ENCODE measurements around the gene INKA1.

Gene INKA1

DNA sequence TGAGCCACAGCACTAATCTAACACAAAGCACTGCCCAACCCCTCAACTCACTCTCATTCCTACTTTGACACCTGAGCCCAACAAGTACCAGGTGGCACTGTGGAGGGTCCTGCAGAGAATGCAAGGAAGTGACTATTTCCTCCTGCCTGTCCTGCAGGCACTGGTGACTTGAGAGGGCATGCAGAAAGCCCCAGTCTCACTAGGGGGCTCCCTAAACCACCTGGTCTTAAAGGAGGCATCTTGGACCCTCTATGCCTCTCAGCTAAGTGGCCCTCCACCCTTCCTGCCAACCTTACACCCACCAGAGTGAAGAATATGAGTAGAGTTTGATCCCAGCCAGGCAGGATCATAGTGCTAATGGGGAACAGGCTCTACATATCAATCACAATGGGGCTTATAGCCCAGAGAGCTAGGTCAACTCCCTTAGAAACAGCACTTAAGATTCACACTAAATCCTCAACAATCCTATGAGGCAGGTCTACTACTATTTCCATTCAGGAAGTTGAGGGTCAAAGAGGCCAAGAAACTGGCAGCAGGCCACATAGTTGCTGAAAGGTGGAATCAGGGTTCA is 38.1 kb downstream of the INKA1 start:
- Histone ChIP-seq H3K9ac (ENCODE audit: low read length in 5 of 5) (peak overlapping the region in 1 of 5 donors; percentile 24), H3K27me3 (ENCODE audit: control insufficient read depth in 5 of 5, insufficient read depth in 4 of 5, low read length in 5 of 5) (no peaks in the 10 kb centered on the region), H3K27ac (ENCODE audit: low read depth, low read length) (no peak overlapping the region), H3K9me3 (ENCODE audit: control insufficient read depth in 5 of 5, low read length in 5 of 5) (no peaks in the 10 kb centered on the region), H3K4me1 (ENCODE audit: control insufficient read depth in 5 of 5, insufficient read depth in 5 of 5, low read length in 5 of 5) (peaks cover 9 to 29% (median 22%) of the 10 kb centered on the region in 5 donors), H3K4me3 (ENCODE audit: low read depth in 1 of 5, low read length in 5 of 5) (no peak overlapping the region), H3K36me3 (ENCODE audit: control insufficient read depth in 5 of 5, insufficient read depth in 5 of 5, low read length in 5 of 5) (no peaks in the 10 kb centered on the region)

DNA sequence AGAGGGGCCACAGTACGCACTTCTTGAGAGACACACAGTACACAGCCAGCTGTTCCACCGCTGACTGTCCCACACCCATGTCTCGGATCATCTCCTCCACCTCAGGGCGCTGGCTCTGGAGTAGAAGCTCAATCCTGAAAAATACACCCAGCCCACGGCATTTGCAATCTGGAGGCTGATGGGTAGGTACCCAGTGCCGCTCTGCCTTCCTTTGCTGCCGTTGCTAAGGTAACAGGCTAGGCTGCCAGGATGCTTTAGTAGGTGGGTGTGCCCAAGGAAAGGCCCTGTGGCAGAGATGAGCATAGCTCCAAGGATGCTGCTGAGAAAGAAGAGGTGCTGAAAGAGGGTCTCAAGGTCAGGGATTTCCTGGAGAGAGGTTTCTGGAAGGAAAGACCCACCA is 38.7 kb downstream of the INKA1 start:
- no peak overlapping the region for H3K9ac ChIP-seq (ENCODE audit: low read length in 5 of 5)
- H3K36me3 ChIP-seq (ENCODE audit: control insufficient read depth in 5 of 5, insufficient read depth in 5 of 5, low read length in 5 of 5): no peaks in the 10 kb centered on the region
- no peaks in the 10 kb centered on the region for H3K9me3 ChIP-seq (ENCODE audit: control insufficient read depth in 5 of 5, low read length in 5 of 5)

DNA sequence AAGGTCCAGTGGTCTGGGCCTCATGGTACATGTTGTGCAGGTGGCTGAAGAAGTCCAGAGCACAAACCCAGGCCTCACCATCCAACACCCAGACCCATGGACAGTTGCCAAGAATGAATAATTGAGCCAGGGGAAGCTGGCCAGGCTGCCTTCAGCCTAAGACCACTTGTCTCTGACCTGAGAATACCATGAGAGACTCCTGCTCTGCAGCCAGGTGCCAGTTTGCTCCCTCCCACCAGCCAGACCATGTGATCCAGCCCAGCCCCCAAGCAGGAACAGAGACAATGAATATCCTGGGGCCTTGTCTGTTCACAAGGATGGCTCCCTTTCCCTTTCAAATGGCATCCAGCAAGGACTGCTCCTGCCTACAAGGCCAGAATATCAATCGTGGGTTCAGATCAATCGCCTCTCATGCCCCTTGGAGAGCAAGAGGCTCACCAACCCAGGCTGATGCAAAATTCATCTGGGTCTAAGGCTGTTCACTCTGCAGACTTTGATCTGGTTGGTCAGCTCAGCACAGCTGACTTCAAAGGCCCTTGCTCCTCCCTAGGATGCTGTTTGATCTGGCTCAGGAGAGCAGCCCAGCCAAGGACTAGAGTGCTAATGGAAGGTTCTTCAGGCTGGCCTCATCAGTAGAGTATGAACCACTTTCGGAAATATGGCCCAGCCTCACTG is 39.9 kb downstream of the INKA1 start:
- no peak overlapping the region for H3K9ac ChIP-seq (ENCODE audit: low read length in 5 of 5)
- no peak overlapping the region for H3K4me3 ChIP-seq (ENCODE audit: low read depth in 1 of 5, low read length in 5 of 5)
- H3K27ac ChIP-seq (ENCODE audit: low read depth, low read length): no peak overlapping the region
- no peaks in the 10 kb centered on the region for H3K27me3 ChIP-seq (ENCODE audit: control insufficient read depth in 5 of 5, insufficient read depth in 4 of 5, low read length in 5 of 5)
- H3K4me1 ChIP-seq (ENCODE audit: control insufficient read depth in 5 of 5, insufficient read depth in 5 of 5, low read length in 5 of 5): peaks cover 9 to 29% (median 22%) of the 10 kb centered on the region in 5 donors
- H3K9me3 ChIP-seq (ENCODE audit: control insufficient read depth in 5 of 5, low read length in 5 of 5): no peaks in the 10 kb centered on the region
- H3K36me3 ChIP-seq (ENCODE audit: control insufficient read depth in 5 of 5, insufficient read depth in 5 of 5, low read length in 5 of 5): no peaks in the 10 kb centered on the region

More for the DNA sequence above, 38.7 kb downstream of the INKA1 start:
- Histone ChIP-seq H3K4me1 (ENCODE audit: control insufficient read depth in 5 of 5, insufficient read depth in 5 of 5, low read length in 5 of 5) (peaks cover 9 to 29% (median 22%) of the 10 kb centered on the region in 5 donors), H3K27ac (ENCODE audit: low read depth, low read length) (no peak overlapping the region), H3K27me3 (ENCODE audit: control insufficient read depth in 5 of 5, insufficient read depth in 4 of 5, low read length in 5 of 5) (no peaks in the 10 kb centered on the region), H3K4me3 (ENCODE audit: low read depth in 1 of 5, low read length in 5 of 5) (no peak overlapping the region)

DNA sequence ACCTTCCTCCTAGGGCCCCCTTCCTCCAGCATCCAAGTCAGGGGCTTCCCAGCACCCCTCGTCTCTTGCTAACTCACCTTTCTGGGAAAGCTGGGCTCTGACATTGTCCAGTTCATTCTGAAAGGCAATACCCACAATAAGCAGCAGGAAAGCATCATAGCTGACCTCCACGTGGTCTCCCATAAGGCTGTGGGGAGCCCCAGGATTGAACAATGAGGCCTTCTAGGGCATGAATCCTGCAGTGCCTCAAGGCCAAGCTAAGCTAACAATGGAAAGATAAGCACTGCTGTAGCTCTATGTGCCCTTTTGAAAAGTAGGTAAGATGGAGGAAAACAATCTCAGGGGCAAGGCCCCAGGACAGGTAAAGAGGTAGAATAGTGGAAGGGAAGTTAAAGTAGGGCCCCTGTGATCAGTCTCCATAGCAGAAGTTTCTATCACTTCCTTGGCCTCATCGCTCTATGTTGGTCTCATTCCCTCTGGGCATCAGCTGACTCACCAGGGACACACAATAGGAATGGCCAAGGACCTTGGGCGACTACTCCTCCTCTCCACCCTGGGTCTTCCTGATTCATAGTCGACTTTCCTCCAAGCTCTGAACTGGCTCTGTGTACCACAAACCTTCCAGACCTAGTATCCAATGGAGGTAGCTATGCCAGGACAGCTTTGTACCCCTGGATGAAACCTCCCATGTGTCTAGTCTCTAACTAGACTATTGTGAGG is 41.6 kb downstream of the INKA1 start:
- no peak overlapping the region for H3K9ac ChIP-seq (ENCODE audit: low read length in 5 of 5)
- no peaks in the 10 kb centered on the region for H3K36me3 ChIP-seq (ENCODE audit: control insufficient read depth in 5 of 5, insufficient read depth in 5 of 5, low read length in 5 of 5)
- H3K4me1 ChIP-seq (ENCODE audit: control insufficient read depth in 5 of 5, insufficient read depth in 5 of 5, low read length in 5 of 5): peaks cover 3 to 23% (median 17%) of the 10 kb centered on the region in 5 donors
- no peak overlapping the region for H3K4me3 ChIP-seq (ENCODE audit: low read depth in 1 of 5, low read length in 5 of 5)
- H3K27ac ChIP-seq (ENCODE audit: low read depth, low read length): no peak overlapping the region
- no peaks in the 10 kb centered on the region for H3K27me3 ChIP-seq (ENCODE audit: control insufficient read depth in 5 of 5, insufficient read depth in 4 of 5, low read length in 5 of 5)
- no peaks in the 10 kb centered on the region for H3K9me3 ChIP-seq (ENCODE audit: control insufficient read depth in 5 of 5, low read length in 5 of 5)

DNA sequence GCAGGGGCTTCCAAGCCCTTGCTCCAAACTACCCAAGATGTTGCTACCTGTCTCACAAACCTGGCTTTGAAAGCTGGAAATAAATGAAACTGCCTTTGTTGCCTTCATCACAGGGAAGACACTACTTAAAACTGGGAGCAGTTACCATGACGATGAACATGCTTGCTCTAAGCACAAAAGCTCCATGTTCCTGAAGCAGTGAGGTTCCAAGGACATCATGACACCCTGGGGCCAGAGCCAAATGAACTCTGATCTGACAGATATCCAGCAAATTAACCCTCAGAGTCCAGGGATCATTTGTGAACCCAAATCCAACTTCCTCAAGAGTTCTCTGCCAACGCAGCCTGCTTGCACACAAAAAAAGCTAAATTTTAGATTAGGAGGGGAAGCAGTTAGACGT is 42.6 kb downstream of the INKA1 start:
- H3K36me3 ChIP-seq (ENCODE audit: control insufficient read depth in 5 of 5, insufficient read depth in 5 of 5, low read length in 5 of 5): no peaks in the 10 kb centered on the region
- no peaks in the 10 kb centered on the region for H3K9me3 ChIP-seq (ENCODE audit: control insufficient read depth in 5 of 5, low read length in 5 of 5)
- H3K9ac ChIP-seq (ENCODE audit: low read length in 5 of 5): no peak overlapping the region
- no peak overlapping the region for H3K27ac ChIP-seq (ENCODE audit: low read depth, low read length)
- peaks cover 0 to 12% (median 8%) of the 10 kb centered on the region in 5 donors for H3K4me1 ChIP-seq (ENCODE audit: control insufficient read depth in 5 of 5, insufficient read depth in 5 of 5, low read length in 5 of 5)
- no peak overlapping the region for H3K4me3 ChIP-seq (ENCODE audit: low read depth in 1 of 5, low read length in 5 of 5)
- no peaks in the 10 kb centered on the region for H3K27me3 ChIP-seq (ENCODE audit: control insufficient read depth in 5 of 5, insufficient read depth in 4 of 5, low read length in 5 of 5)

Data from subcutaneous abdominal adipose tissue (tissue), 5 donors.